Amygdala (tissue), 56 donors: Measurements from ENCODE around the gene TOX2.

Experiments
- DNase-seq, 56 donors: peaks; one replicate each; lab custom pipeline; 2025; lab: John Stamatoyannopoulos, UW

The TOX2 gene

DNA sequence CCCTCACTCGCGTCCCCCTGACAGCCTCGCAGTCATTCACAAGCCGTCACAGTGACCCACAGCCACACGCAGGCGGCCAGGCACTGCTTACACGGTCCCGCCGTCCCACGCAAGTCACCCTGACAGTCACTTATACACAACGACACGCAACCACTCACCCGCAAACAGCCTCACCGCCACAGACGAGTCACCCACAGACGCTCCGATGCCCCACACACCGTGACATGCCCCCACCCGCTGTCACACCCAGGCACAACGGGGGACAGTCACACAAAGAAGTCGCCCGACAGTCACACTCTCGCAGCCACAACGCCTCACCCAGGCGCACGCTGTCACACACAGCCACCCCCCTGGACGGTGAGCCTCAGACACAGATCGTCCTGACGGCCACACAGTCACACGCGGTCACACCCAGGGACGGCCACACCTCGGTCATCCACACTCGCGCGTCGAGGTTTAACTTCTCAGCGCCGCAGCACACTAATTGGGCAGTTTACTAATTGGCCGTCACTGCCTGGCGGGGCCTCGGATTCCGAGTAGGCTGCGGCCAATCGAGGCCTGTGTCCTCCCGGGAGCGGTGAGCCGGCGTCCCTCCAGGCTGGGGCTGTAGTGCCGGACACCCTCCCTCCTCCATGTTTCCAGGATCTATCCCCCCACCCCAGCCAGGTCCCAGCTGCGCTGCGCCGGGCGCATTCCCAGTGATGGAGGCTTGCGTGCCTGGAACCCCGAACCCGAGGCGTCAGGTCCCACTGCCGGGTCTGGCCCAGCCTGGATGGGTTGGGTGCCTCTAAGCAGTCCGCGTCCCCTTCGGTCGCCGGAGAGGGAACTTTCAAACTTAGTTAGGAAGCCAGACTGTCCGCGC lies 790 bp downstream of the TOX2 start:
- peak in 1 of 56 donors; percentile 37 for DNase-seq

GRCh38 chr20:43916073-43916880 lies 1.6 kb downstream of the TOX2 start:
- DNase-seq, result peak in 1 of 56 donors; percentile 28

- no peak for DNase-seq
Measured at GRCh38 chr20:43916881-43917371, 2.3 kb downstream of the TOX2 start.

DNA sequence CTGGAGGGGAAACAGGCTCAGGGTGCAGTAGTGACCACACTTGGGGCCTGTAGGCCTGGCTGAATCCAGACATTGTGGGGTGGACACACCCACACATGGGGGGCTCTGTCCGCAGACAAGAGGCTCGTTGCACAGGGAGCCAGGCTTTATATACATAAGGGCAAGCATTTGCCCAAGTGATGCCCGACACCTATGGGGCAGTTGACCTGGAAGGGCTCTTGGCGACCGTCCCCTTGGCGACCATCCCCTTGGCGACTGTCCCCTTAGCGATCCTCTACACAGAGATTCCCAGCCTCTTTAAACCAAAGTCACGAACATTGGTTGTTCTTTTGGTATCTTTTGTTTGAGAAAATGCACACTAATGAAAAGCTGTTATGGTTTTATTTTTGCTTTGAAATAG lies 2.7 kb downstream of the TOX2 start:
- DNase-seq, result no peak

- DNase-seq, result peak in 1 of 56 donors; percentile 42
Measured at GRCh38 chr20:43919686-43920403, 5.2 kb downstream of the TOX2 start.

- DNase-seq, result no peak
Measured at GRCh38 chr20:43920797-43921196, 6.1 kb downstream of the TOX2 start.

DNA sequence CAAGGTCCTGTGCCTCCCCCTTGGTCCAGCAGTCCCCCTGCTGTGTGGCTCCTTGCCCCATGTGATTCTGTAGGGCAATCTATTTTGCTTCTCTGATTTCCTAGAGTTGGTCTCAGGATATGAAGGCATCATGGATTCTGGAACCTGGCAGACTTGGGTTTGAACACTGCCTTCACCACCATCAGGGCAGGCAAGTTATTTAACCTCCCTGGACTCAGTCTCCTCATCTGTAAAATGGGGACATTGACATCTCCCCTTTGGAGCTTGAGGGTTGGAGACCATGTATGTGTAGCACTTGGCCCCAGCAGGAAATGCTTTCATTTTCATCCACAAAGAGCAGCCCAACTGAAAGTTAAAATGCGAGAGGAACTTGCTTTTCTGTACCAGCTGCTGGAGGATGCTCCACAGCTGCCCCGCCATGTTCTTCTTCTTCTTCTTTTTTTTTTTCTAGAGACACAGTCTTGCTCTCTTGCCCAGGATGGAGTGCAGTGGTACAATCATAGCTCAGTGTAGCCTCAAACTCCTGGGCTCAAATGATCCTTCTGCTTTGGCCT lies 6.7 kb downstream of the TOX2 start:
- DNase-seq, result no peak

DNA sequence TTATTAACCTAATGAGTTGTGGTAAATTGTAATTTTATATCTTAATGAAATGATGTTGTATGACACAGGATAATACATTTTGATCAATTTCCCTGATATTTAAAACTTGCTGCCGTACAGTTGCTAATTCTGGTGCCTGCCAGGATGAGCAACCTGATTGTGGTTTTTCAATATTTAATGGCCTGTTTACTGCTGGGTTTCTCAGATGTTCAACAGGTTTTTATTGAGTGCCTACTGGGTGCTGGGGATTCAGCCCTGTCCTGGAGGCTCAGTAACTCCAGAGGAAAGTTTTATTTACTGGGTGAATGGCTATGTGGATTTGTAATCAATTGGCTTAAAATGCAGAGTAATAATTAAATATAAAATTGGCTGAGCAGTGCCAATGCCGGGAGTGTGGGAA lies 8.0 kb downstream of the TOX2 start:
- DNase-seq, result no peak

- no peak for DNase-seq
Measured at GRCh38 chr20:43923322-43923721, 8.7 kb downstream of the TOX2 start.

GRCh38 chr20:43923917-43924316 lies 9.3 kb downstream of the TOX2 start:
- DNase-seq, result no peak

DNA sequence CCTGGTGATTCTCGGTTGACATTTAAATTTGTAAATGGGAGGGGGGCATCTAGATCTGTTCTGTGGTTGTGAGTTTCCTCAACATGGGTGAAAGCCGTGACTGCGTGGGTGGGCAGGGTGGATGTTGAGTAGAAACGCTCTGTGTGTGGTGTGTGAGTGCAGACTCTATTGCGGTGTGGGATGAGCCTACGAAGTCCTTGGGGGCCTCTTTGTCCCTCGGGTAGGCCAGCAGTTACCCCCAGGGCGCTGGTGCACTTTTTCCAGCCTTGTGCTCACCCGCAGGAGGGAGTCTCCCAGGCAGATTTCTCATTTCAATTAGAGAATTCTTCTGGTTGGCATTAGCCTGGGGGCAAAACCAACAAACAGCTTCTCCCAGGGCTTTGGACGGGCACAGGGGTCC lies 10.6 kb downstream of the TOX2 start:
- DNase-seq, result no peak

DNA sequence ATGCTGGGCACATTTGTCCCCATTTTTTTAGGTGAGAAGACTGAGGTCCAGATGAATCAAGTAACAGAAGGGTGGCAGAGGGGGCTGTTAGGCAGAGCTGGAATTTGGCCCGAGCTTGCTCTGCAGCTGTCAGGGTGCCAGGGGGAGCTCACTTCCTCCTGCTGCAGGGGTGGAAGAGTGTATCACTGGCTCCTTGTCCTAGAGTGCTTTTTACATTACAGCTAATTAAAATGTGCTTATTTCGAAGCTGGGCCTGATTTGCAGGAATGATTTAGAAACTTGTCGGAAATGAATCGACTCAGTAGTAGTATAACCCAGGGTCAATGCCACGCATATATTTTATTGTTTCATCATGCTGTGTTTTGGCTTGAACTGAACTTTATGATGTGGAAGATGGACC lies 11.1 kb downstream of the TOX2 start:
- peak in 6 of 56 donors; percentile 4 to 40 (median 12) for DNase-seq

GRCh38 chr20:43926287-43927050 lies 11.8 kb downstream of the TOX2 start:
- DNase-seq, result peak in 12 of 56 donors; percentile 7 to 40 (median 26)

GRCh38 chr20:43931976-43932375 lies 17.3 kb downstream of the TOX2 start:
- DNase-seq, result no peak

GRCh38 chr20:43934833-43935232 lies 20.2 kb downstream of the TOX2 start:
- DNase-seq, result no peak

GRCh38 chr20:43936104-43936770 lies 21.6 kb downstream of the TOX2 start:
- peak in 11 of 56 donors; percentile 13 to 24 (median 21) for DNase-seq

DNA sequence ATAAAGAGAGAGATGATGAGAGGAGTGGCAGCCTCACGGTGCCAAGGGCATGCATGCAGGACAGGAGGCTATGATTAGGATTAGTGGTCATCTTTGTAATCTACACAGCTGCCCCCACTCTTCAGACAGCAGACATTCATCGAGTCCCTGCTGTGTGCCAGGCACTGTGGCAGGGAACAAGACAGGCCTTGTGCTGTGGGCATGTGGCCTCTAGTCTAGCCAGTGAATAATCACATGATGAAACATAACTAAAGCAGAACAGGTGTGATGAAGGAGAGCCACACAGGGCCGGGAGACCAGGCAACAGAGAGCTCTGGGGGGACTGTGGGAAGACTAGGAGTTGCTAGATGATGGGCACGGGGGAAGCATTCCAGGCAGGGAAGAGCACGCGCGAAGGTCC lies 22.2 kb downstream of the TOX2 start:
- no peak for DNase-seq

DNA sequence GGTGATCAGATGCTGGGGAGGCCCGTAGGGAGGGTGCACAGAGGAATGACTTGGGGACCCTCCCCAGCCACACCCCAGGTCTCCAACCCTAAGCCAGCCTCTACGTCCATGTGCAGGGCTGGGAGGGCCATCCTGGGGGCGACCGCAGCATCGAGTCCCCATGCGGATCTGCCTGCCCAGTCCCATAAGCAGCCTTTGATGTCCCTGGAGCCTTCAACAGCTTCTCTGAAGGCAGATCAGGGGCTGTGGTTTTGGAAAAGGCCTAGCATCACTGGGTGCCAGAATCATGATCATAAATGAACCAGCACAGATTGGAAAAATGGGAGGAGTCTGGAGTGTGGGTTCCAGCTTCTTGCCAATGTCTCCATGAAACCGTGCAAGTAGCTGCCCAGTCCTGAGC lies 22.9 kb downstream of the TOX2 start:
- DNase-seq, result no peak

GRCh38 chr20:43938017-43938655 lies 23.5 kb downstream of the TOX2 start:
- DNase-seq, result no peak
